Hepatocyte (in vitro differentiated cells): ENCODE data around the gene C11orf24. TPM values are rescaled to one million over a fixed set of nuclear protein-coding genes. Genes with fewer than 3 reads are reported as not detected.
A peak's percentile ranks its signal among the peaks of the same experiment; 100 is the strongest.

ENCODE experiments used
- DNase-seq: peaks from one replicate; pipeline ENCODE4 v3.0.0-alpha.2; 2016; ENCODE audit warnings: low spot score
- H2AFZ ChIP-seq: fragments of 200-600 bp; sonication (generic); 2 replicates; pipeline ENCODE4 v1.6.0; 2016; ENCODE audit warnings: antibody characterized with exemption, mild to moderate bottlenecking
- H3K27ac ChIP-seq: fragments of 200-600 bp; sonication (generic); 2 replicates; pipeline ENCODE4 v1.5.1; 2016; ENCODE audit warnings: mild to moderate bottlenecking
- H3K27me3 ChIP-seq: fragments of 200-600 bp; sonication (generic); 2 replicates; pipeline ENCODE4 v1.6.1; 2016
- H3K36me3 ChIP-seq: fragments of 200-600 bp; sonication (generic); replicated peaks from 2 replicates; pipeline ENCODE4 v1.5.1; 2016; ENCODE audit warnings: low read depth; ENCODE audit not compliant: insufficient read depth
- H3K4me1 ChIP-seq: fragments of 200-600 bp; sonication (generic); 2 replicates; pipeline ENCODE4 v1.5.1; 2016; ENCODE audit warnings: mild to moderate bottlenecking, moderate library complexity; ENCODE audit not compliant: insufficient read depth
- H3K4me2 ChIP-seq: fragments of 200-600 bp; sonication (generic); 2 replicates; pipeline ENCODE4 v1.6.0; 2016
- H3K4me3 ChIP-seq: fragments of 200-600 bp; sonication (generic); 2 replicates; pipeline ENCODE4 v1.5.1; 2016; ENCODE audit warnings: mild to moderate bottlenecking
- H3K79me2 ChIP-seq: fragments of 200-600 bp; sonication (generic); 2 replicates; pipeline ENCODE4 v1.6.0; 2017; ENCODE audit warnings: mild to moderate bottlenecking
- H3K9me2 ChIP-seq: fragments of 200-600 bp; sonication (generic); replicated peaks from 2 replicates; pipeline ENCODE4 v1.6.0; 2017; ENCODE audit warnings: mild to moderate bottlenecking; ENCODE audit not compliant: insufficient read depth
- H3K9me3 ChIP-seq: fragments of 200-600 bp; sonication (generic); 2 replicates; pipeline ENCODE4 v1.5.1; 2016; ENCODE audit warnings: low read depth, mild to moderate bottlenecking
- H4K20me1 ChIP-seq: fragments of 200-600 bp; sonication (generic); 2 replicates; pipeline ENCODE4 v1.6.0; 2016; ENCODE audit warnings: mild to moderate bottlenecking; ENCODE audit not compliant: insufficient read depth, poor library complexity, severe bottlenecking
- EZH2 ChIP-seq: fragments of 200-600 bp; sonication (generic); IDR thresholded peaks from 2 replicates; pipeline ENCODE4 v1.6.1; 2016; ENCODE audit warnings: antibody characterized with exemption, mild to moderate bottlenecking, borderline replicate concordance
- EZH2phosphoT487 ChIP-seq: fragments of 200-600 bp; sonication (generic); IDR thresholded peaks from one replicate; pipeline ENCODE4 v1.6.1; 2018; ENCODE audit warnings: antibody characterized with exemption, mild to moderate bottlenecking, low read depth, moderate library complexity; ENCODE audit not compliant: unreplicated experiment, severe bottlenecking
- WGBS: methylation state at CpG from one replicate; pipeline ENCODE4 v1.1.6; 2016; ENCODE audit warnings: low lambda C conversion rate; ENCODE audit errors: missing lambda C conversion rate; 5-methylcytosine and 5-hydroxymethylcytosine counted together
- polyA plus RNA-seq: library from polyadenylated mRNA; unstranded; fragments of >200 nt; fragmentation: Nextera tagmentation; extraction: Ambion mirVana; gene quantifications from 2 replicates; pipeline ENCODE4 v1.2.1, GENCODE V29; 2016
- total RNA-seq: library from RNA; depleted of rRNA; stranded (reverse); fragments of >200 nt; gene quantifications from 2 replicates; pipeline ENCODE4 v1.2.3, GENCODE V29; 2014
- TF ChIP-seq, protein P1 (sequence below): fragments of 200-600 bp; sonication (generic); IDR thresholded peaks from 2 replicates; pipeline ENCODE4 v1.5.1; 2016; ENCODE audit warnings: antibody characterized with exemption, mild to moderate bottlenecking; ENCODE audit not compliant: poor library complexity

The C11orf24 gene
- total and polyA plus RNA-seq, 2 experiments from 2014 or later = 55.6 to 76.2 TPM

DNA sequence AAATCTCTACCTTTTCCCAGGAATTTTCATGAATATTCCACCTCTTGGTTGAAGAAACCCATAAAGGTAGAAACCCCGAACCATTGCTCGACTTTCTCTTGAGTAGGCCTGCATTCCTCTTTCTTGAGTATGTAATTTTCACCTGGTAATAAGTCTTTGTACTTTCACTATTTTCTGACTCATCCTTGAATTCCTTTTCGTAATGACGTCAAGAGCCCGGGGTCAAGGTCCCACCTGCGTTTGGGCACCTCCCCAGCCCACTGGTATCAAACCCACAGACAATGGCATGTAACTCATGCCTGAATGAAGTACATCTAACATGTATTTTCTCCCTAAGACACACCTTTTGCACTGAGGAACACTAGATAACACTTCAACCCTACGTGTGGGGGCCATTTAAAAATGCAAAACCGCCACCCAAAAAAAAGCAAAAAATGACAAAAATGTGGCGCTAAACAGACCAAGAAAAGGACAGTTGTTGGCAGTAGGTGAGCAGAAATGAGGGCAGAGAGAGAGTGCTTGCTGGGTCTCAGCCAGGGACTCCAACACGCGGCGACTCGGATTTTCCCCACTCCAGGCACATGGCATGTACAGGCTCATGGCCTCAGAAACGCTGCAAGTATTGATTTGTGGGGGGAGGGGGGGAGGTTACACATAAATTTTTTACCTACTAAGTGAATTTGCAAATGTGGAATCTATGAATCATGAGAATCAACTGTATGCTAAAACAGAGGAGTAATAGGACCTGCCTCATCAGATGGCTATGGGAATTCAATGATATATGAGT is 4.1 kb upstream of the C11orf24 start:
- Histone ChIP-seq H3K4me3 (no peak overlapping the region), H3K27ac (no peak overlapping the region), H3K4me2 (no peak overlapping the region), H3K9me3 (no peaks in the 10 kb centered on the region), H4K20me1 (no peaks in the 10 kb centered on the region), H3K4me1 (peaks cover 8% of the 10 kb centered on the region), H3K79me2 (peaks cover 13% of the 10 kb centered on the region), H3K36me3 (no peaks in the 10 kb centered on the region), H3K27me3 (no peaks in the 10 kb centered on the region), H3K9me2 (no peaks in the 10 kb centered on the region), H2AFZ (no peak overlapping the region)
- DNase-seq = no peak
- TF ChIP-seq EZH2phosphoT487 = no peak
- TF ChIP-seq, protein P1, sequence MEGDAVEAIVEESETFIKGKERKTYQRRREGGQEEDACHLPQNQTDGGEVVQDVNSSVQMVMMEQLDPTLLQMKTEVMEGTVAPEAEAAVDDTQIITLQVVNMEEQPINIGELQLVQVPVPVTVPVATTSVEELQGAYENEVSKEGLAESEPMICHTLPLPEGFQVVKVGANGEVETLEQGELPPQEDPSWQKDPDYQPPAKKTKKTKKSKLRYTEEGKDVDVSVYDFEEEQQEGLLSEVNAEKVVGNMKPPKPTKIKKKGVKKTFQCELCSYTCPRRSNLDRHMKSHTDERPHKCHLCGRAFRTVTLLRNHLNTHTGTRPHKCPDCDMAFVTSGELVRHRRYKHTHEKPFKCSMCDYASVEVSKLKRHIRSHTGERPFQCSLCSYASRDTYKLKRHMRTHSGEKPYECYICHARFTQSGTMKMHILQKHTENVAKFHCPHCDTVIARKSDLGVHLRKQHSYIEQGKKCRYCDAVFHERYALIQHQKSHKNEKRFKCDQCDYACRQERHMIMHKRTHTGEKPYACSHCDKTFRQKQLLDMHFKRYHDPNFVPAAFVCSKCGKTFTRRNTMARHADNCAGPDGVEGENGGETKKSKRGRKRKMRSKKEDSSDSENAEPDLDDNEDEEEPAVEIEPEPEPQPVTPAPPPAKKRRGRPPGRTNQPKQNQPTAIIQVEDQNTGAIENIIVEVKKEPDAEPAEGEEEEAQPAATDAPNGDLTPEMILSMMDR = no peak
- TF ChIP-seq EZH2 = no peak
- 92% methylated on average over 14 of the region's 14 CpGs for WGBS

DNA sequence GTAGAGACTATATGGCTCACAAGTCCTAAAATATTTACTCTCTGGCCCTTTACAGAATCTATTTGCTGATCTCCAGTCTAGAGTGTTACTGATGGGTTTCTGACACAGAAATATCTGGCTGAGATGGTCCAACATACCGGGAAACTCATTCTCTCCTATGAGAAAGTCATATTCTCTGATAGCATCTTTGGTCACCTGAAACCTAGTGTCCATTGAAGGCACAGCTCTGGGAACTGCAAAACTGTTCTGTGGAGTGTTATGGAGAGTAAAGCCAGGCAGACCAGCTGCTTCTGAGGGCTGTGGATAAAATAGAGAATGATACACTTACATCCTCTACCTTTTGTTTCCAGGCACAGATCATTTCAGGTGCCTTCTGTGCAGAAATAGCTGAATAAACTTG is 2.5 kb upstream of the C11orf24 start:
- no peaks in the 10 kb centered on the region for H3K9me3 ChIP-seq
- no peak overlapping the region for H3K27ac ChIP-seq
- peaks cover 16% of the 10 kb centered on the region for H3K4me1 ChIP-seq
- 79% methylated on average over 1 of the region's 1 CpG for WGBS
- no peaks in the 10 kb centered on the region for H3K9me2 ChIP-seq
- TF ChIP-seq EZH2phosphoT487 (no peak), EZH2 (no peak)
- TF ChIP-seq, protein P1 = no peak
- H3K4me3 ChIP-seq = no peak overlapping the region
- no peak overlapping the region for H2AFZ ChIP-seq
- H3K27me3 ChIP-seq = no peaks in the 10 kb centered on the region
- no peak overlapping the region for H3K4me2 ChIP-seq
- peaks cover 29% of the 10 kb centered on the region for H3K79me2 ChIP-seq
- H4K20me1 ChIP-seq = no peaks in the 10 kb centered on the region
- DNase-seq = no peak
- H3K36me3 ChIP-seq = no peaks in the 10 kb centered on the region

DNA sequence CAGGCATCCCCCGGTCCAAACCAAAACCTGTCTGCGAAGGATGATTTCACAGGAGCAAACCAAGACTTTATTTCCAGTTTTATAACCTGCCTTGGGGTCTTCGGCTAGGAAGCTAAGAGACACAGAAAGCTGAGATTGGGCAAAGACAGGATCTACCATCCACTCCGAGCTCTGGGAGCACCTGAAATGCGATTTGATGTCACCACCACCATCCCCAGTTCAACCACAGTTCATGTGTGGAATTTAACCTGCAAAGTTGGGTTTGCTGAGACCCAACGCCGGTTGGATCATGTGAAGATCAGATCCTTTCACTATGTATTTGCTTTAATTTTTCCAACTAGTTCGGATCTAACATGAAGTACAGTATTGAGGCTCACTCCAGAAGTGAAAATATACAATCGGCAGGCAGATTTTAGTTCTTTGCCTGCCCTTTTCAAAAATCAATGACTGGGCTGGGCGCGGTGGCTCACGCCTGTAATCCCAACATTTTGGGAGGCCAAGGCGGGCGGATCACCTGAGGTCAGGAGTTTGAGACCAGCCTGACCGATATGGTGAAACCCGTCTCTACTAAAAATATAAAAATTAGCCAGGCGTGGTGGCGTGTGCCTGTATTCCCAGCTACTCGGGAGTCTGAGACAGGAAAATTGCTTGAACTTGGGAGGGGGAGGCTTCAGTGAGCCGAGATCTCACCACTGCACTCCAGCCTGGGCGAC is 1.4 kb upstream of the C11orf24 start:
- Histone ChIP-seq H3K36me3 (no peaks in the 10 kb centered on the region), H3K4me1 (peaks cover 16% of the 10 kb centered on the region), H3K27ac (peak overlapping the region; percentile 100), H3K4me2 (peak overlapping the region; percentile 88), H2AFZ (no peak overlapping the region), H3K4me3 (peak overlapping the region; percentile 90), H3K27me3 (no peaks in the 10 kb centered on the region), H3K79me2 (peaks cover 40% of the 10 kb centered on the region), H3K9me3 (no peaks in the 10 kb centered on the region), H3K9me2 (no peaks in the 10 kb centered on the region), H4K20me1 (peaks cover 6% of the 10 kb centered on the region)
- TF ChIP-seq EZH2 (no peak), EZH2phosphoT487 (no peak)
- TF ChIP-seq, protein P1 = no peak
- WGBS = 98% methylated on average over 21 of the region's 21 CpGs
- no peak for DNase-seq
